Heart left ventricle (tissue), 13 donors: ENCODE data around the gene LHX5.

Experiments
- CTCF ChIP-seq, 12 donors: fragments of 200-600 bp; sonication (generic) in 4 of 12; IDR thresholded peaks; one replicate each; pipeline versions ENCODE4 v1.5.0 to v1.8.0; 2018 to 2022; ENCODE audit warnings: antibody characterized with exemption in 12 of 12, mild to moderate bottlenecking in 5 of 12
- POLR2A ChIP-seq, 2 donors: fragments of 450-650 bp; IDR thresholded peaks; one replicate each; pipeline ENCODE4 v1.6.1; 2017; ENCODE audit warnings: antibody characterized with exemption in 2 of 2, mild to moderate bottlenecking in 2 of 2, moderate library complexity in 2 of 2
- donor health status: ischemic (EF 13 %, LVEDD 7.1; RV severe dilation, severe dysfunction).
- donor health status: DM: no; HTN: yes; CAD: no.
- donor health status: DM: no; HTN: no; CAD: no.
- donor health status: ischemic (EF 25% LVEDD 6.9; RV normal size, moderate dysfunction).
- donor health status: ischemic (EF 25% LVEDD 5.7; RV mildly dilated, moderate dysfunction).
- donor health status: ischemic (EF 35%, LVEDD 5.7; RV mildly dilated, moderate dysfunction).
- donor health status: nonischemic (EF 11% LVEDD 7.7; RV severe dilation, severe dysfunction).
- donor health status: DM: yes; HTN: yes; CAD: no.
- donor health status: PGD.
- donor health status: ischemic (EF 29% LVEDD 5.4; RV normal size, mild dysfunction).
- donor health status: nonischemic (EF 23%, LVEDD 6.1; RV moderate dilation, normal function).

DNA sequence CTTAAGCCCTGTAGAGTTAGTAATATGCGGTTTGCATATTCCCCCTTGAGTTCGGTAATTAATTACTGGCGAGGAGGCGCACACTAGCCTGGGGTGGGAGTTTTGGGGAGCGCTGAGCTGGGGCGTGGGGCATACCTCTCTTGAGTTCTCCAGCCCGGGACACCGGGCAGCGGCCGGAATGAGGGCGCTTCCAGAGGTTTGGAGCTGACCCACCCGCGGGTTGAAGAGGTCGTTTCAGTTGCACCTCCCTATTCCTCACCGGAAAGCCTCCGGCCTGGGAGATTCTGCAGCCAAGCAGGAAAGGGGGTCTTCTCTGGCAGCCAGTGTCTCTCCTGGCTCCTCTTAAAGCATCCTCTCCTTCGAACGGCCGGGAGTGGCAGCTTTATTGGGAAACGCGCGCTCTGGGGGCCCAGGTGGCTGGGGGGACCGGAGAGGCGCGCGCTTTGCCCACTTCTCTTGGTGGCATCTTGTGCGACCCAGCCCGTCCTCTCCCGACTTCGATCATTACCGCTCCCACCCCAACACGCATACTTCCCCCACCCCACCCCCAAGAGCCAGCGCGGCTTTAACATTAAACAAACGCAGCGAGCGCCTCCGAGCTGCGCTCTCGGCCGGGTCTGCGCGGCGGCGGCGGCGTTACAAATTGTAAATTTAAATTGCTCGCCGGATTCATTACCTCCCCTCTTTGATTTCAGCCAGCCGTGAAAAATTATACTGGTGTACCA lies 3.9 kb upstream of the LHX5 start:
- no peak for TF ChIP-seq CTCF (IDR thresholded peaks at IDR 0.05)
- no peak for TF ChIP-seq POLR2A (IDR thresholded peaks at IDR 0.05)
